H1 (cell line): ENCODE measurements around the gene PSD. TPM values are rescaled to one million over a fixed set of nuclear protein-coding genes. Genes with fewer than 3 reads are reported as not detected.
A peak's percentile ranks its signal among the peaks of the same experiment; 100 is the strongest.

Experiments used
- CTCF ChIA-PET: fragments of 300-600 bp; sonication (Branson Sonifier 250); formaldehyde crosslinking; loops from one replicate; lab custom pipeline; 2021; ENCODE audit not compliant: partially characterized antibody; lab: Charles Lee
- POLR2A ChIA-PET: fragments of 300-600 bp; sonication (Branson Sonifier 250); formaldehyde crosslinking; loops from one replicate; lab custom pipeline; 2021; ENCODE audit warnings: inconsistent platforms; ENCODE audit not compliant: partially characterized antibody; lab: Charles Lee
- DNase-seq, 2 experiments: peaks; one replicate each; pipeline versions ENCODE4 v3.0.0 to v3.0.0-alpha.2; 2010 to 2022; ENCODE audit warnings: low spot score in 2 of 2, low read depth in 1 of 2, mixed read lengths in 1 of 2
- FAIRE-seq: peaks from 2 replicates; lab custom pipeline; 2011; peaks lifted over from hg19 to GRCh38; lab: Jason Lieb, UNC
- H2AFZ ChIP-seq: 2 replicates; pipeline ENCODE4 v1.8.1; 2012; ENCODE audit warnings: low read length, inconsistent platforms
- H2AK5ac ChIP-seq: 2 replicates; pipeline ENCODE4 v1.6.1; 2013; ENCODE audit warnings: low read depth, low read length
- H2BK120ac ChIP-seq: replicated peaks from 2 replicates; pipeline ENCODE3; 2013; ENCODE audit warnings: low read depth, low read length, inconsistent platforms
- H2BK12ac ChIP-seq: 2 replicates; pipeline ENCODE4 v1.6.1; 2013; ENCODE audit warnings: low read depth, low read length
- H2BK15ac ChIP-seq: 2 replicates; pipeline ENCODE4 v1.6.1; 2013; ENCODE audit warnings: low read length
- H2BK20ac ChIP-seq: 2 replicates; pipeline ENCODE4 v1.6.1; 2013; ENCODE audit warnings: low read length
- H2BK5ac ChIP-seq: 2 replicates; pipeline ENCODE4 v1.6.1; 2013; ENCODE audit warnings: low read depth, low read length
- H3K14ac ChIP-seq: 2 replicates; pipeline ENCODE4 v1.6.1; 2013; ENCODE audit warnings: inconsistent platforms; ENCODE audit not compliant: insufficient read length
- H3K18ac ChIP-seq: 2 replicates; pipeline ENCODE4 v1.6.1; 2013; ENCODE audit warnings: low read length; ENCODE audit errors: extremely low read depth
- H3K23ac ChIP-seq: 2 replicates; pipeline ENCODE4 v1.6.1; 2013; ENCODE audit warnings: inconsistent platforms; ENCODE audit not compliant: insufficient read length
- H3K23me2 ChIP-seq: 2 replicates; pipeline ENCODE4 v1.6.1; 2013; ENCODE audit warnings: low read depth, low read length
- H3K27ac ChIP-seq: 2 replicates; pipeline ENCODE4 v1.6.1; 2011; ENCODE audit warnings: low read depth, low read length, inconsistent platforms
- H3K27me3 ChIP-seq, 4 experiments: replicated peaks in 1 of 4; 1 replicate in 1 of 4; 2 replicates in 3 of 4; pipeline versions ENCODE4 v1.6.1 to v1.8.1; 2011 to 2013; ENCODE audit warnings: low read length in 3 of 4, mild to moderate bottlenecking in 3 of 4, inconsistent platforms in 2 of 4, mixed read lengths in 2 of 4, moderate library complexity in 1 of 4; ENCODE audit not compliant: control insufficient read depth in 3 of 4, insufficient read depth in 3 of 4; ENCODE audit errors: extremely low read depth in 1 of 4
- H3K36me3 ChIP-seq, 4 experiments: 2 replicates each; pipeline versions ENCODE4 v1.6.1 to v1.8.1; 2011 to 2013; ENCODE audit warnings: mild to moderate bottlenecking in 4 of 4, low read length in 3 of 4, moderate library complexity in 2 of 4, control low read depth in 1 of 4, inconsistent platforms in 1 of 4; ENCODE audit not compliant: insufficient read depth in 4 of 4, control insufficient read depth in 2 of 4
- H3K4ac ChIP-seq: replicated peaks from 2 replicates; pipeline ENCODE3; 2013; ENCODE audit warnings: low read length, low read depth, mixed read lengths, inconsistent platforms; ENCODE audit not compliant: insufficient read length
- H3K4me1 ChIP-seq, 4 experiments: replicated peaks in 1 of 4; 1 replicate in 1 of 4; 2 replicates in 3 of 4; pipeline versions ENCODE4 v1.6.1 to v1.8.1; 2011 to 2013; ENCODE audit warnings: low read length in 3 of 4, inconsistent platforms in 2 of 4, mixed read lengths in 1 of 4; ENCODE audit not compliant: insufficient read depth in 4 of 4, control insufficient read depth in 3 of 4
- H3K4me2 ChIP-seq, 2 experiments: 2 replicates each; pipeline versions ENCODE4 v1.6.1 to v1.8.1; 2011 to 2013; ENCODE audit warnings: low read depth in 2 of 2, low read length in 2 of 2, control low read depth in 1 of 2, inconsistent platforms in 1 of 2, mild to moderate bottlenecking in 1 of 2; ENCODE audit not compliant: insufficient read depth in 1 of 2
- H3K4me3 ChIP-seq, 4 experiments: fragments of 200-600, 300-600 bp in 1 of 4; sonication (generic), shearing (Covaris generic), sonication (Bioruptor Twin) in 1 of 4; 2 replicates each; pipeline versions ENCODE4 v1.5.1 to v1.8.1; 2011 to 2016; ENCODE audit warnings: low read length in 4 of 4, low read depth in 3 of 4, control low read depth in 2 of 4, inconsistent platforms in 2 of 4, mild to moderate bottlenecking in 2 of 4, mixed read lengths in 1 of 4, moderate library complexity in 1 of 4; ENCODE audit not compliant: insufficient read depth in 2 of 4; ENCODE audit errors: extremely low read depth in 1 of 4
- H3K56ac ChIP-seq: replicated peaks from 2 replicates; pipeline ENCODE3; 2013; ENCODE audit warnings: low read depth, mild to moderate bottlenecking, mixed read lengths, low read length, inconsistent platforms; ENCODE audit not compliant: insufficient read length
- H3K79me1 ChIP-seq: 2 replicates; pipeline ENCODE4 v1.6.1; 2013; ENCODE audit warnings: low read depth, low read length, control low read depth
- H3K79me2 ChIP-seq, 2 experiments: 2 replicates each; pipeline versions ENCODE4 v1.6.1 to v1.8.1; 2012 to 2013; ENCODE audit warnings: low read length in 2 of 2, mild to moderate bottlenecking in 2 of 2, inconsistent platforms in 1 of 2; ENCODE audit not compliant: insufficient read depth in 2 of 2, control insufficient read depth in 1 of 2
- H3K9ac ChIP-seq, 4 experiments: replicated peaks in 1 of 4; 1 replicate in 1 of 4; 2 replicates in 3 of 4; pipeline versions ENCODE4 v1.6.1 to v1.8.1; 2011 to 2013; ENCODE audit warnings: low read depth in 3 of 4, low read length in 3 of 4, control low read depth in 2 of 4, mild to moderate bottlenecking in 2 of 4, moderate library complexity in 2 of 4, inconsistent platforms in 1 of 4; ENCODE audit errors: extremely low read depth in 1 of 4
- H3K9me3 ChIP-seq, 2 experiments: 2 replicates each; pipeline versions ENCODE4 v1.6.1 to v1.8.1; 2012 to 2013; ENCODE audit warnings: mild to moderate bottlenecking in 2 of 2, moderate library complexity in 2 of 2, control low read depth in 1 of 2, inconsistent platforms in 1 of 2, low read depth in 1 of 2, low read length in 1 of 2, mixed read lengths in 1 of 2; ENCODE audit not compliant: insufficient read depth in 2 of 2
- H4K20me1 ChIP-seq, 2 experiments: replicated peaks in 1 of 2; 2 replicates each; pipeline versions ENCODE3 to v1.8.1; 2011 to 2013; ENCODE audit warnings: inconsistent platforms in 2 of 2, low read length in 2 of 2, mild to moderate bottlenecking in 1 of 2; ENCODE audit not compliant: insufficient read depth in 2 of 2, control insufficient read depth in 1 of 2
- H4K5ac ChIP-seq: 2 replicates; pipeline ENCODE4 v1.6.1; 2013; ENCODE audit warnings: low read length, low read depth, mixed read lengths, inconsistent platforms; ENCODE audit not compliant: insufficient read length
- H4K8ac ChIP-seq: 2 replicates; pipeline ENCODE4 v1.8.0; 2013; ENCODE audit warnings: mild to moderate bottlenecking, moderate library complexity, low read length, inconsistent platforms; ENCODE audit not compliant: insufficient read depth; ENCODE audit errors: extremely low read depth
- H4K91ac ChIP-seq: replicated peaks from 2 replicates; pipeline ENCODE3; 2013; ENCODE audit warnings: low read length, mixed read lengths, inconsistent platforms; ENCODE audit not compliant: insufficient read length
- ASH2L ChIP-seq: fragments of 200-600, 300-600 bp; sonication (generic); IDR thresholded peaks from one replicate; pipeline ENCODE4 v1.7.1; 2017; ENCODE audit warnings: low read length
- KDM1A ChIP-seq: fragments of 200-600, 300-600 bp; sonication (generic); IDR thresholded peaks from 2 replicates; pipeline ENCODE4 v1.7.1; 2016; ENCODE audit warnings: mild to moderate bottlenecking, low read length, borderline replicate concordance
- NANOG ChIP-seq: IDR thresholded peaks from 2 replicates; pipeline ENCODE4 v1.6.1; 2011; ENCODE audit warnings: low read length, low read depth, mild to moderate bottlenecking, inconsistent platforms; ENCODE audit not compliant: insufficient read depth, poor library complexity, severe bottlenecking
- RAD21 ChIP-seq, 2 experiments: IDR thresholded peaks in 1 of 2; conservative IDR thresholded peaks in 1 of 2; 2 replicates each; pipeline ENCODE4 v1.6.1; 2011; ENCODE audit warnings: low read depth in 2 of 2, low read length in 2 of 2, improper control_type of control experiment in 1 of 2, inconsistent platforms in 1 of 2, mild to moderate bottlenecking in 1 of 2, moderate library complexity in 1 of 2
- SP1 ChIP-seq: IDR thresholded peaks from 2 replicates; pipeline ENCODE4 v1.6.1; 2011; ENCODE audit warnings: low read depth, low read length
- SRF ChIP-seq: IDR thresholded peaks from 2 replicates; pipeline ENCODE4 v1.6.1; 2011; ENCODE audit warnings: mild to moderate bottlenecking, low read depth, low read length, moderate library complexity
- SUZ12 ChIP-seq: fragments of 200-600 bp; sonication (generic); IDR thresholded peaks from 2 replicates; pipeline ENCODE4 v1.6.1; 2012; ENCODE audit warnings: mild to moderate bottlenecking, inconsistent platforms, low read length, moderate library complexity, mixed read lengths
- WGBS, 2 experiments: shearing (Covaris generic) in 1 of 2; methylation state at CpG; one replicate each; pipeline versions ENCODE4 v1.1.6 to v1.1.7; 2013 to 2015; ENCODE audit warnings: low lambda C conversion rate in 2 of 2, mixed read lengths in 2 of 2, inconsistent platforms in 1 of 2, low coverage in 1 of 2, missing lambda C conversion rate in 1 of 2; ENCODE audit not compliant: insufficient replicate concordance in 2 of 2, insufficient coverage in 1 of 2, insufficient read length in 1 of 2; ENCODE audit errors: extremely low coverage in 1 of 2, missing lambda C conversion rate in 1 of 2; 5-methylcytosine and 5-hydroxymethylcytosine counted together
- polyA plus RNA-seq, 7 experiments: library from polyadenylated mRNA; depleted of rRNA in 3 of 7; stranded (reverse) in 5 of 7; unstranded in 2 of 7; fragments of >200 nt in 5 of 7; fragments of 200-250 nt in 2 of 7; gene quantifications; 1 replicate in 5 of 7; 2 replicates in 1 of 7; 4 replicates in 1 of 7; pipeline versions ENCODE4 v1.2.1 to v1.2.3, GENCODE V29; 2011 to 2013; ENCODE audit warnings: missing spikeins in 2 of 7, mixed read lengths in 2 of 7
- total RNA-seq: library from RNA; stranded (reverse); fragmentation: NEBNext Ultra II Directional; extraction: Animal tissue kit (Norgen Biotek cat#: 25700); gene quantifications from 2 replicates; pipeline ENCODE4 v1.2.1, GENCODE V29; 2021
- TF ChIP-seq, protein P1 (sequence below): IDR thresholded peaks from 2 replicates; pipeline ENCODE4 v1.6.1; 2012; ENCODE audit warnings: inconsistent platforms

Gene PSD
- total and polyA plus RNA-seq, 2 of the 8 experiments (the other 6 are each of a cell fraction or from before 2014, with no cell fraction given), result 5.4 to 6.0 TPM

DNA sequence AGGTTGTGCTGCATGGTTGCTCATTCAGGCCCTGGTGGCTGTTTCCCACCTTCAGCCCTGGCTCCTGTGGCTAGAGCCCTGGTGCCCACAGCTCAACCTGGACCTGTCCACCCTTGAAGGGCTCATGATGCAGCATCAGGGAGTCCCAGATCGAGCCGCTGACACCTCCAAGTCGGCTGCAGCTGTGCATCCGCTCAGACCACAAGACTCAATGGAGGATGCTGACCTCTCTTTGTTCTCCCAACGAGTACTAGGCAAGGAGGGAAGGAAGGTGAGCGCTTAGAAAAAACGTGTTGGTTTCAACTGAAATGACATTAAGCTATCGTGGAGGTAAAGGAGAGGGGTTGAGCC, 42.2 kb upstream of the PSD start:
- Histone ChIP-seq H4K20me1 (no peaks in the 10 kb centered on the region), H3K14ac (no peak overlapping the region), H4K5ac (peak overlapping the region; percentile 35), H3K56ac (no peak overlapping the region), H3K27me3 (peaks cover 0 to 5% (median 0%) of the 10 kb centered on the region in 4 experiments; a peak in 1 of 7 replicates), H4K91ac (peak overlapping the region; percentile 84), H3K23ac (no peak overlapping the region), H2BK120ac (no peak overlapping the region), H3K23me2 (peaks cover 5% of the 10 kb centered on the region; the same call in 1 of the 2 replicates), H3K27ac (peak overlapping the region; percentile 51), H3K4ac (peak overlapping the region; percentile 3), H3K9me3 (no peaks in the 10 kb centered on the region), H3K4me3 (peak overlapping the region in 2 of 4 experiments; percentile 50 to 75; a peak in 4 of 8 replicates), H4K8ac (peak overlapping the region; percentile 47; the same call in 1 of the 2 replicates), H2BK12ac (peak overlapping the region; percentile 69), H2AK5ac (peak overlapping the region; percentile 88; the same call in 1 of the 2 replicates), H2BK5ac (peak overlapping the region; percentile 87), H2BK15ac (peak overlapping the region; percentile 66), H3K9ac (peak overlapping the region in 2 of 4 experiments; percentile 61 to 83; a peak in 5 of 7 replicates), H3K79me2 (no peaks in the 10 kb centered on the region), H3K4me2 (peak overlapping the region; percentile 75 to 94), H3K79me1 (no peaks in the 10 kb centered on the region; the same call in 1 of the 2 replicates), H3K36me3 (peaks cover 0 to 11% (median 3%) of the 10 kb centered on the region in 4 experiments; a peak in 3 of 8 replicates), H3K18ac (peak overlapping the region; percentile 66), H2AFZ (peak overlapping the region; percentile 97), H2BK20ac (peak overlapping the region; percentile 28; the same call in 1 of the 2 replicates), H3K4me1 (peaks cover 8 to 24% (median 14%) of the 10 kb centered on the region in 4 experiments)
- FAIRE-seq, result no peak
- WGBS, 2 experiments, result 49% methylated on average over 8 of the region's 8 CpGs; no CpG with 5 or more reads in 1 of the 2 experiments
- ChIA-PET CTCF (interaction anchor here (0.9 to 4.7 kb wide), 7 partner anchors 11 to 66 kb away, joined by 3 to 40 read pairs (median 9); partner anchors contain the start of genes C10orf95, CUEDC2 and FBXL15), POLR2A (interaction anchor here (0.9 to 5.7 kb wide), 10 partner anchors 8 to 215 kb away, joined by 3 to 69 read pairs (median 6); partner anchors contain the start of genes C10orf95, CUEDC2, FBXL15 and GBF1)
- no peak for TF ChIP-seq SP1
- TF ChIP-seq, protein P1, sequence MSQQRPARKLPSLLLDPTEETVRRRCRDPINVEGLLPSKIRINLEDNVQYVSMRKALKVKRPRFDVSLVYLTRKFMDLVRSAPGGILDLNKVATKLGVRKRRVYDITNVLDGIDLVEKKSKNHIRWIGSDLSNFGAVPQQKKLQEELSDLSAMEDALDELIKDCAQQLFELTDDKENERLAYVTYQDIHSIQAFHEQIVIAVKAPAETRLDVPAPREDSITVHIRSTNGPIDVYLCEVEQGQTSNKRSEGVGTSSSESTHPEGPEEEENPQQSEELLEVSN, result no peak
- TF ChIP-seq KDM1A, result no peak
- TF ChIP-seq NANOG, result no peak
- no peak for TF ChIP-seq SUZ12
- TF ChIP-seq ASH2L, result no peak
- TF ChIP-seq RAD21 (IDR thresholded peaks at IDR 0.05 in 1 of 2, conservative IDR thresholded peaks at IDR 0.05 in 1 of 2; ENCODE audit: low read depth in 2 of 2, low read length in 2 of 2), result no peak
- no peak for TF ChIP-seq SRF
- no peak for DNase-seq
